ENCODE measurements around the gene FAM83D. TPM values are rescaled to one million over a fixed set of nuclear protein-coding genes. Genes with fewer than 3 reads are reported as not detected.

Gene FAM83D
- total and polyA plus RNA-seq, 2 experiments from 2014 or later = 33.3 to 91.3 TPM

DNA sequence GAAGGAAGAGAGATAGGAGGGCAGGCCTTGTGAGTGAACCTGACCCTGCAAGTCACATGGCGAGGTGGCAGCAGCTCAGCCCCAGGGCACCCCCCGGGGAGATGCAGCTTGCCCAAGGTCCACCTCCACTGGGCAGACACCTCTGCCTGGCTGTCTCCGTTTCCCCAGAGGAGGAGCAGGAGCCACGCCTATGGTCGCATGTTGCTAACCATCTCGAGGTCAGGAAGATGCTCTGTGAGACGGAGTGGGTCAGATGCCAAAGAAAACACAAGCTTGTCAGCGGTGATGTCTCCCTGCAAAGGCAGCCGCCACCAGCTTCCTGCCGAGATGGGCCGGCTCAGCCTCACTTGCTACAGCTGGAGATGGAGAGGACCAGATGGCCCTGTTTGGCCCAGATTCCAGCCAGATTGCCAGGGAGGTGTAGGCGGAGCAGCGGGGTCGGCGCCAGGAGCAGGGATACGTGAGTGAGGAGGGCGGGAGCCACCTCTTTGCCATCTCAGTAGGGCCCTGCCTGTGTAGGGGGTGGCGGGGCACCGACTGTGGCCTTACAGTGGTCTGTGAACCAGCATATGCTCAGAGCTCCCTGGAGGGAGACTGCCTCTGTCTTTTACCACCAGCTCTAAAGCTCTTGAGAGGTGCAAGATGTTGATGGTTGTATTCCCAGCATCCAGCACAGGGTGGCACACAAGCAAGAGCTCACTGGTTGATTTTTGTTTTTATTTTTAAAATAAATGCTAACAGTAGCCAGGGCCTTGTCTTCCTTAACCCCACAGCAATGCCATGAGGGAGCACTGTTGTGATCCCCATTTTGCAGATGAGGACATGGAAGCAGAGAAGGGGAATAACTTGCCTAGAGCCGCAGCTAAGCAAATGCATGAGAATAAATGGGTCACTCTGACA lies 42.9 kb upstream of the FAM83D start (continued):
- TF ChIP-seq, protein P1, sequence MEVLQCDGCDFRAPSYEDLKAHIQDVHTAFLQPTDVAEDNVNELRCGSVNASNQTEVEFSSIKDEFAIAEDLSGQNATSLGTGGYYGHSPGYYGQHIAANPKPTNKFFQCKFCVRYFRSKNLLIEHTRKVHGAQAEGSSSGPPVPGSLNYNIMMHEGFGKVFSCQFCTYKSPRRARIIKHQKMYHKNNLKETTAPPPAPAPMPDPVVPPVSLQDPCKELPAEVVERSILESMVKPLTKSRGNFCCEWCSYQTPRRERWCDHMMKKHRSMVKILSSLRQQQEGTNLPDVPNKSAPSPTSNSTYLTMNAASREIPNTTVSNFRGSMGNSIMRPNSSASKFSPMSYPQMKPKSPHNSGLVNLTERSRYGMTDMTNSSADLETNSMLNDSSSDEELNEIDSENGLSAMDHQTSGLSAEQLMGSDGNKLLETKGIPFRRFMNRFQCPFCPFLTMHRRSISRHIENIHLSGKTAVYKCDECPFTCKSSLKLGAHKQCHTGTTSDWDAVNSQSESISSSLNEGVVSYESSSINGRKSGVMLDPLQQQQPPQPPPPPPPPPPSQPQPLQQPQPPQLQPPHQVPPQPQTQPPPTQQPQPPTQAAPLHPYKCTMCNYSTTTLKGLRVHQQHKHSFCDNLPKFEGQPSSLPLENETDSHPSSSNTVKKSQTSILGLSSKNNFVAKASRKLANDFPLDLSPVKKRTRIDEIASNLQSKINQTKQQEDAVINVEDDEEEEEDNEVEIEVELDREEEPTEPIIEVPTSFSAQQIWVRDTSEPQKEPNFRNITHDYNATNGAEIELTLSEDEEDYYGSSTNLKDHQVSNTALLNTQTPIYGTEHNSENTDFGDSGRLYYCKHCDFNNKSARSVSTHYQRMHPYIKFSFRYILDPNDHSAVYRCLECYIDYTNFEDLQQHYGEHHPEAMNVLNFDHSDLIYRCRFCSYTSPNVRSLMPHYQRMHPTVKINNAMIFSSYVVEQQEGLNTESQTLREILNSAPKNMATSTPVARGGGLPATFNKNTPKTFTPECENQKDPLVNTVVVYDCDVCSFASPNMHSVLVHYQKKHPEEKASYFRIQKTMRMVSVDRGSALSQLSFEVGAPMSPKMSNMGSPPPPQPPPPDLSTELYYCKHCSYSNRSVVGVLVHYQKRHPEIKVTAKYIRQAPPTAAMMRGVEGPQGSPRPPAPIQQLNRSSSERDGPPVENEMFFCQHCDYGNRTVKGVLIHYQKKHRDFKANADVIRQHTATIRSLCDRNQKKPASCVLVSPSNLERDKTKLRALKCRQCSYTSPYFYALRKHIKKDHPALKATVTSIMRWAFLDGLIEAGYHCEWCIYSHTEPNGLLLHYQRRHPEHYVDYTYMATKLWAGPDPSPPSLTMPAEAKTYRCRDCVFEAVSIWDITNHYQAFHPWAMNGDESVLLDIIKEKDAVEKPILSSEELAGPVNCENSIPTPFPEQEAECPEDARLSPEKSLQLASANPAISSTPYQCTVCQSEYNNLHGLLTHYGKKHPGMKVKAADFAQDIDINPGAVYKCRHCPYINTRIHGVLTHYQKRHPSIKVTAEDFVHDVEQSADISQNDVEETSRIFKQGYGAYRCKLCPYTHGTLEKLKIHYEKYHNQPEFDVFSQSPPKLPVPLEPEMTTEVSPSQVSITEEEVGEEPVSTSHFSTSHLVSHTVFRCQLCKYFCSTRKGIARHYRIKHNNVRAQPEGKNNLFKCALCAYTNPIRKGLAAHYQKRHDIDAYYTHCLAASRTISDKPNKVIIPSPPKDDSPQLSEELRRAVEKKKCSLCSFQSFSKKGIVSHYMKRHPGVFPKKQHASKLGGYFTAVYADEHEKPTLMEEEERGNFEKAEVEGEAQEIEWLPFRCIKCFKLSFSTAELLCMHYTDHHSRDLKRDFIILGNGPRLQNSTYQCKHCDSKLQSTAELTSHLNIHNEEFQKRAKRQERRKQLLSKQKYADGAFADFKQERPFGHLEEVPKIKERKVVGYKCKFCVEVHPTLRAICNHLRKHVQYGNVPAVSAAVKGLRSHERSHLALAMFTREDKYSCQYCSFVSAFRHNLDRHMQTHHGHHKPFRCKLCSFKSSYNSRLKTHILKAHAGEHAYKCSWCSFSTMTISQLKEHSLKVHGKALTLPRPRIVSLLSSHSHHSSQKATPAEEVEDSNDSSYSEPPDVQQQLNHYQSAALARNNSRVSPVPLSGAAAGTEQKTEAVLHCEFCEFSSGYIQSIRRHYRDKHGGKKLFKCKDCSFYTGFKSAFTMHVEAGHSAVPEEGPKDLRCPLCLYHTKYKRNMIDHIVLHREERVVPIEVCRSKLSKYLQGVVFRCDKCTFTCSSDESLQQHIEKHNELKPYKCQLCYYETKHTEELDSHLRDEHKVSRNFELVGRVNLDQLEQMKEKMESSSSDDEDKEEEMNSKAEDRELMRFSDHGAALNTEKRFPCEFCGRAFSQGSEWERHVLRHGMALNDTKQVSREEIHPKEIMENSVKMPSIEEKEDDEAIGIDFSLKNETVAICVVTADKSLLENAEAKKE (CRISPR knock-in tag; IDR thresholded peaks at IDR 0.05) = no peak
- TF ChIP-seq, protein P2, sequence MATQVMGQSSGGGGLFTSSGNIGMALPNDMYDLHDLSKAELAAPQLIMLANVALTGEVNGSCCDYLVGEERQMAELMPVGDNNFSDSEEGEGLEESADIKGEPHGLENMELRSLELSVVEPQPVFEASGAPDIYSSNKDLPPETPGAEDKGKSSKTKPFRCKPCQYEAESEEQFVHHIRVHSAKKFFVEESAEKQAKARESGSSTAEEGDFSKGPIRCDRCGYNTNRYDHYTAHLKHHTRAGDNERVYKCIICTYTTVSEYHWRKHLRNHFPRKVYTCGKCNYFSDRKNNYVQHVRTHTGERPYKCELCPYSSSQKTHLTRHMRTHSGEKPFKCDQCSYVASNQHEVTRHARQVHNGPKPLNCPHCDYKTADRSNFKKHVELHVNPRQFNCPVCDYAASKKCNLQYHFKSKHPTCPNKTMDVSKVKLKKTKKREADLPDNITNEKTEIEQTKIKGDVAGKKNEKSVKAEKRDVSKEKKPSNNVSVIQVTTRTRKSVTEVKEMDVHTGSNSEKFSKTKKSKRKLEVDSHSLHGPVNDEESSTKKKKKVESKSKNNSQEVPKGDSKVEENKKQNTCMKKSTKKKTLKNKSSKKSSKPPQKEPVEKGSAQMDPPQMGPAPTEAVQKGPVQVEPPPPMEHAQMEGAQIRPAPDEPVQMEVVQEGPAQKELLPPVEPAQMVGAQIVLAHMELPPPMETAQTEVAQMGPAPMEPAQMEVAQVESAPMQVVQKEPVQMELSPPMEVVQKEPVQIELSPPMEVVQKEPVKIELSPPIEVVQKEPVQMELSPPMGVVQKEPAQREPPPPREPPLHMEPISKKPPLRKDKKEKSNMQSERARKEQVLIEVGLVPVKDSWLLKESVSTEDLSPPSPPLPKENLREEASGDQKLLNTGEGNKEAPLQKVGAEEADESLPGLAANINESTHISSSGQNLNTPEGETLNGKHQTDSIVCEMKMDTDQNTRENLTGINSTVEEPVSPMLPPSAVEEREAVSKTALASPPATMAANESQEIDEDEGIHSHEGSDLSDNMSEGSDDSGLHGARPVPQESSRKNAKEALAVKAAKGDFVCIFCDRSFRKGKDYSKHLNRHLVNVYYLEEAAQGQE (IDR thresholded peaks at IDR 0.05; ENCODE audit: unreplicated experiment) = no peak

Measured in GM23338 (cell line).